Midbrain (tissue), 1 donor: ENCODE data around the gene BRMS1.
A peak's percentile ranks its signal among the peaks of the same experiment; 100 is the strongest.
"Not testable (repeated sequence)": the region's sequence is repeated elsewhere in the genome, so short reads cannot be mapped to it uniquely, and the experiment has no call there.

Experiments used
- DNase-seq: peaks from one replicate; lab custom pipeline; 2025; lab: John Stamatoyannopoulos, UW

The BRMS1 gene

DNA sequence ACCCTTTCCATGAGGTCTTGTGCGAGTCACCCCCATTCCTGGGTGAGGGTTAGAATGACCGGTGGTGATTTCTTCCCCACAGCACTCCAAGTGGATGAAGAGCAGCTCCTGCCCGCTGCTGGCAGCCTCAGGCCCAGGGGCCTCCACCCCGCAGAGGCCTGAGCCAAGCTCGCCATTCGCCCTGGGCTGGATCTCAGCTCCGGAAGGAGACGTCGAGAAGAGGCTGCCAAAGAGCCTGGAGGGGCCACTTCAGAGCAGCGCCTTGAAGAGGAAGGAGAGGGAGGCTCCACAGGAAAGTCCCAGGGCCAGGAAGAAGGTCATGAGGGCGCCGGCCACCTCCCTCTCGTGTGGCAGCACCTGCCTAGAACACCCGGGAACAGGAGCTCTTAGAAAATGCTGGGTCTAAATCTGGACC, 18.3 kb upstream of the BRMS1 start:
- no peak for DNase-seq

DNA sequence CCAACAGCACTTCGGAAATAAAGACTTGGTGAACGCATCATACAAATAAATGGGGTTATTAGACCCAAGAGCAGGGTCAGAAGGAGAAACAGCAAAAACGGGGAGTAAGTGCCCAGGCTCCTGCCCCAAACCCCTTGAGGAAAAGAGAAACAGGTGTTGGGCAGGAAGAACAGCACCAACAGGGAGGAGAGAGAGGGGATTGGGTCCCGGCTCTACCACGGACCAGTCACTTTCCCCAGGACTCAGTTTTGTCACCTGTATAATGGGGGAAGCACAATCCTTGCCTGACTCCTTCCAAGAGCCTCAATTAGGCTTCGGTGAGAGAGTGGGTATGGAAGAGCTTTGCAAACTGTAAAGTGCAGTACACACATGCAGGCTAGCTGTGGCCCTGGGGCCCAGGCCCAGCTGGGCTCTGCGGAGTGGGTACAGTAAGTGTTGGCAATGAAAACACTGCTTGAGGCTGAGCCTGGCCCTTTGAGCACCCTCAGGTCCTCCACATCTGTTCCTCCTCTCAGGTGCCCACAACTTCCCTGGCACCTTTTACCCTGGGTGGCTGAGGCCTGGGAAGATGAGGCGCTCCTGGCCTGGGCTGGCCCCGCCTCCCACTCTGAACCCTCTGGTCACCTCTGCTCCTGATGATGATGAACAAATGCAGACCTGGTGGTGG, 17.7 kb upstream of the BRMS1 start:
- DNase-seq: no peak

DNA sequence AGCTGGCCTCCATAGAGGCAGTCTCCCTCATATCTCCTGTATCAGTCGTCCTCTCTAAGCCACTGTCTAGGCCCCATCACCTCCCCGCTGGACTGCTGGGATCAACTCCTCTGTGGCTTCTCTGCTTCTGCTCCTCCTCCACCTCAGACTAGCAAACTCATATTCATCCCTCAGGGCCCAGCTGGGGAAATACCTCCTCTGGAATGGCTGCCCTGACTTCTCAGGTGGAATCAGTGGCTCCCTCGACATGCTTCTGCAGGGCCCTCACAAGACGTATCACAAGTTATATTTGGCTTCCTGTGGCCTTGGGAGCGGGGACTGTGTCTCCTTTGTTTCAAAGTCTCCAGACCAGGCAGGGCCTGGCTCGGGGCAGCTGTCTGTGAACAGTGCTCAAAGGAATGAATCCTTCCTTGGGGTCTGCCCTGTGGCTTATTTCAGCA, 16.6 kb upstream of the BRMS1 start:
- DNase-seq: no peak

DNA sequence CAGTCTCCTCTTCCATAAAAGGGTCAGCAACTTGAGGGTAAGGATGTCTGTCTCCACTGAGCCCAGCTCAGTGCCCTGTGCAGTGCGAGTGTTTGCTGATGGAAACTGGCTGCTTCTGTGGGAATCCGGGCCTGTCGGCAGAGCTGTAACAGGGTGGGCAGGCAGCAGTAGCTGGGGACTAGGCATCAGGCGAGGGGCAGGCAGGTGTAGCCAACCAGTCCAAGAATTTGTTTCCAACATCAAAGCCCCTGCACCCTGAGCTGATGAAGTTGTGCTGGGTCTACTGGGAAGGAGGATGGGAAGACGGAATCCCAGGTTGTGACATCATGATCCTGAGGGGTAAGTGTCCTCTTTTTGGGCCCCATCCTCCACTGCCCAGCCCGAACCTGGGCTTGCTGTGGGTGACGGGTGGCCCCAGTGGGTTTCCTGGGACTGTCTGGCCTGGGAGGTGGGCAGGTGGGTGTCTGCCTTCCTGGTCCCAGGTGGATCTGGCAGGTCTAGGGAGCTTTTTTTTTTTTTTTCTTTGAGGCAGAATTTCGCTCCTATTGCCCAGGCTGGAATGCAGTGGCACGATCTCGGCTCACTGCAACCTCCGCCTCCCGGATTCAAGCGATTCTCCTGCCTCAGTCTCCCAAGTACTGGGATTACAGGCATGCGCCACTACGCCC, 15.6 kb upstream of the BRMS1 start:
- no peak for DNase-seq

DNA sequence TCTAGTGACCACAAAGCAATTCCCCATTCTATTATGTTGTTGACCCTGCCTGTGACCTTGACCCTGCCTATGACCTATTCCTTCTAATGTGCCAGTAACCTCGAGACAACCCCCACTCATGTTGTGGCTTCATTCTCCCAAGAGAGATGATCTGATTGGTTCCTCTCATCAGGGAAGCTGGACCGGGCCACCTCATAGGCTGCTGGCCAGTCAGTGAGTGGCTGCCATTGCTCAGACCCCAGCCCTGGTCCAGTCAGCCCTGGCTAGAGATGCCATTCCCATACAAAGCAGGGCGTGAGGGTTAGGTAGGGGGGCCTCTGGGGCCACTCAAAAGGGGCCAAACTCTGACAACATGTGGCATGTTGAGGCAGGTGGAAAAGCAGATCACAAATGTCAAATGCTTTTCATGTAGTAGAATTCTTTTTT, 14.8 kb upstream of the BRMS1 start:
- no peak for DNase-seq

DNA sequence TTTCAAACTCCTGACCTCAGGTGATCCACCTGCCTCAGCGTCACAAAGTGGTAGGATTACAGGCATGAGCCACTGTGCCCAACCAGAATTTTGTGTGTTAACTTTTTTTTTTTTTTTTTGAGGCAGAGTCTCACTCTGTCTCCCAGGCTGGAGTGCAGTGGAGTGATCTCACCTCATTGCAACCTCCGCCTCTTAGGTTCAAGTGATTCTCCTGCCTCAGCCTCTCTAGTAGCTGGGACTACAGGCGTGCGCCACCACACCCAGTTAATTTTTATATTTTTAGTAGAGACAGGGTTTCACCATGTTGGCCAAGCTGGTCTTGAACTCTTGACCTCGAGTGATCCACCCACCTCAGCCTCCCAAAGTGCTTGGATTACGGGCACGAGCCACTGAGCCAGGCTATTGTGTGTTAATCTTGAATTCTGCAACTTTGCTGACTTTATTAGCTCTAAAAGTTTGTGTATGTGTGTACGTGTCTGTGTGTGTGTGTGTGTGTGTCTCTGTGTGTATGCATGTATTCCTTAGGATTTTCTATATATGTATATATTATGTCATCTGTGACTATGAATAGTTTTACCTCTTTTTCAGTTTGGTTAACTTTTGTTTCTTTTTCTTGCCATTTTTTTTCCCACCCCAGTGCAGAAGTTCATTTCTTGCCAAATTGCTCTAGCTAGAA, 5.8 kb upstream of the BRMS1 start:
- DNase-seq: not testable (repeated sequence)

DNA sequence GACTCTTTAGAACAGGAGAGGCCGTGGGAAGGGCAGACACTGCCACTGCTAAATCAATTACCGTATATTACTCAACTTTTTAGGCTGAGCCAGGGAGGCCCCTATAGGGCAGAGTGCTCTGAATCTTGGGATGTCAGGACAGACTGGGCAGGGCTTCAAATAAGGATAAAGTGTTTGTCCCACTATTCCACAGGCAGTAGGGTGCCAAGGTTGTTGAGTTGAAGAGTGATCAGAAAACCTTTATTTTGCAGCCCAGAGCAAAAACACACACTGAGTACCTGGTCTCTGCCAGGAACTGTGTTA, 4.1 kb upstream of the BRMS1 start:
- no peak for DNase-seq

DNA sequence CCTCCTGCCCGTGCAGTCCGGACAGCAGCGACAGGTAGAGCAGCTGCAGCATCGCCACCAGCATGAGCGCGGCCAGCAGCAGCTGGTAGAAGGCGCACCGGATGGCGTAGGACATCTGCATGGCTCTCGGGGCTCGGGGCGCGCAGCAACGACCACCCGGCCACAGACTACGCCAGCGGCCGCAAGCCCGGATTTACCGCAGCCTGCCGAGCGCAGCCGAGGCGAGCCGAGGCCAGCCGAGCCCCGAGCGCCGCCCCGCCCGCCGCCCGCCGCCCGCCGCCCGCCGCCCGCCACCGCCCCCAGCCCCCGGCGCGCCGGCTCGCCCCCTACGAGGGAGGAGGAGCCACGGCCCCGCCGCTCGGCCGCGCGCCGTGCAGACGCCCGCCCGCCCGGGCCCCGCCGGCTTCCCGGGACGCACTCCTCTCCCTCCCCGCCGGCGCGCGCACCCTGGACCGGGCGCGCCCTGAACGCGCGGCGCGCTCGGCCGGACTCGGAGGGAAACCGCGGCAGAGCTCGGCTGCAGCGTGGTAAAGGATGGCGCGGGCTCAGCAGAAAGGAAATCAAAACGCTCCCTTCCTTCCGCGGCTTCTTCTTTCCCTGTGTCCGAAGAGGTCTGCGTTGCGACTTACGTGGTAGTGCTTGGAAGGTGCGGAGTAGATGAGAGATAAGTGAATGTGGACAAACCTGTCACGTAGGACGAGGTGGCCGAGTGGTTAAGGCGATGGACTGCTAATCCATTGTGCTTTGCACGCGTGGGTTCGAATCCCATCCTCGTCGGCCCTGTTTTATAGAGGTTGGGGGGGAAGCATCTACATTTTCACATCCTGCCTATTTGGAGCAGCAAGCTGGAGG, 2.7 kb upstream of the BRMS1 start, which contains the start of gene B4GAT1:
TSS of gene B4GAT1 (minus strand) at position 205 of the 852 bp plus-strand sequence. CDS start at position 121, 84 bp downstream.
- peak; percentile 84 for DNase-seq

DNA sequence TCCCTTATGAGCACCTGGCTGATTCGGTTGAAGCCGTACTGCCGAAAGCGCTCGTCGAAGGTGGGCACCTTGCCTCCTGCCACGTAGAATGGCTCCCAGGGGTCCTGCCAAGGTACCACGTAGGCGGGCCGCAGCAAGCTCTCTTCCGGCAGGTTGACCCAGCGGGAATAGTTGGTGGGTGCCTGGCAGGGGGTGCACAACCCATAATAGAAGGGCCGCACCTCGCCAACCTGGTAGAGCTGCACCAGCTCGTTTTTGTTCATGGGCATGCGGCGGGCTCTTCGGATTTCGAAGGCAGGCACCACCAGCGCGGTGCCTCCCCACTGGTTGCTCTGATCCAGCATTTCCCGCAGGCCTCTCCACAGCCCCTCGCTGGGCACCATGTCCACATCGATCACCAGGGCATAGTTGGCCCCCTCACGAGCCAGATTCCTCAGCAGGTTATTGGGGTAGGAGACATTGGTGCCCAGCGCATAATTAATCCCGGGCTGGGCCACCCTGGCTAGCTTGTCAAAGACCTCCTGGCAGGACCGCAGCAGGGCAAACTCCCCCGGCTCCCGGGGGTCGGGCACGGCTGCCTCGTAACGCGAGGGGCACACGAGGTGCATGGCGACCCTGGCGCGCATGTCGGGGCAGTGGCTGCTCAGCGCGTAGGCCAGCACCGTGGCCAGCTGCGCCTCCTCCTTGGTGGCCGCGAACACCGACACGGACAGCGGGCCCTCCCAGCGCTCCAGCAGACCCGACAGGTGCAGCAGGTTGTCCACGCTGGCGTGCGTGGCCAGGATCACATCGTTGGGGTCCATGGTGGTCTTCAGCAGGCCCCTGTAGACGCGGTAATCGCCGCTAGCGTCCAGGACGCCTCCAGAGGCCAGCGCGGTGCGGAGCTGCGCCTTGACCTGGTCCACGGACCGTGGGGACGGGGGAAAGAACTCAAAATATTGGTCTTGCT, 1.8 kb upstream of the BRMS1 start:
- DNase-seq: no peak

DNA sequence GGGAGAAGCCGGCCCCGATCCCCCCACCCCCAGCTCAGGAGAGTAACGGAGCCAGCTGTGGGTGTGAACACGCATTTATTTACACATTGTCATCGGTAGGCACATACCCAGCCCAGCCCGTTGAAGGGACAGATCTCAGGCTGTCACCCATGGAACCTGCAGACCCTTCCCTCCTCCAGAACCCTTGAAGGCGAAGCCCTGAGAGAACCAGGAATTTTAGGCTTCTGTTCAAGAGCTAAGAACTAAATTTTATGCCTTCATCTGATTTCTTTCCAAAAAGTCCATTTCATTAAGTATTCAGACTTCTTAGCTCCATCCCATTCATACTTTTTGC, 379 bp upstream of the BRMS1 start:
- no peak for DNase-seq

DNA sequence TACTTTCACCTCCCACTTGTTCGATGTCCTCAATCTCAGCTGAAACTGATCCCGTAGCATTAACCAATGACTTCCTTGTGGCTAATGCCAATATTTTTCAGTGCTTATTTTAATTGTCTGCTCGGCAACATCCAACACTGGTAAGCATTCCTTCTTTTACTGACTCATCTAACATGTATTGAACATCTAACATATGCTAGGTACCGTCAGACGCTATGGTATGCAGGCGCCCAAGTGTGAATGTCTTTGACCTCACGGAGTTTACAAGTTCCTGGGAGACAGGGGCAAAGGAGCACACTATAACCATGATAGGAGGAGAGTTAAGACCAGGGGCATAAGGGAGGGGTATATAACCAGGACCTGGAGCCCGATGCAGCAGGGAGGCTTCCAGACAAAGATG, 1.7 kb downstream of the BRMS1 start:
- DNase-seq: no peak

DNA sequence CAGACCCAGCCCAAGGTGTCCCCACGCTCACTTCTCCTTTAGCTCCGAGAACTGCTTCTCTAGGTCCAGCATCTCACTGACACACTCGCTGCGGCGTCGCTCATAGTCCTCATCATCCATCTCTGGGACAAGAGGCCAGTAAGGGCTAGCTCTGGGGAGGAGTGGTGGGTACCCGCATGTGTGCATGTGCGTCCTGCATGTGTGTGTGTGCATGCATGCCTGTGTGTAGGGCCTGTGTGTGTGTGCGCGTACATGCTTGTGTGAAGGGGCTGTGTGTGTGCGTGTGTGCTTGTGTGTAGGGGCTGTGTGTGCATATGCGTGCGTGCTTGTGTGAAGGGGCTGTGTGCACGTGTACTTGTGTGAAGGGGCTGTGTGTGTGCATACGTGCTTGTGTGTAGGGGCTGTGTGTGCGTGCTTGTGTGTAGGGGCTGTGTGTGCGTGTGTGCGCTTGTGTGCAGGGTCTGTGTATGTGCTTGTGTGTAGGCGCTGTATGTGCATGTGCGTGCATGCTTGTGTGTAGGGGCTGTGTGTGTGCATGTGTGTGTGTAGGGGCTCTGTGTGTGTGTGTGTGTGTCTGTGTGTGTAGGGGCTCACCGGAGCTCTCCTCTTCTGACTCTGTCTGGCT, 3.3 kb downstream of the BRMS1 start:
- DNase-seq: no peak

DNA sequence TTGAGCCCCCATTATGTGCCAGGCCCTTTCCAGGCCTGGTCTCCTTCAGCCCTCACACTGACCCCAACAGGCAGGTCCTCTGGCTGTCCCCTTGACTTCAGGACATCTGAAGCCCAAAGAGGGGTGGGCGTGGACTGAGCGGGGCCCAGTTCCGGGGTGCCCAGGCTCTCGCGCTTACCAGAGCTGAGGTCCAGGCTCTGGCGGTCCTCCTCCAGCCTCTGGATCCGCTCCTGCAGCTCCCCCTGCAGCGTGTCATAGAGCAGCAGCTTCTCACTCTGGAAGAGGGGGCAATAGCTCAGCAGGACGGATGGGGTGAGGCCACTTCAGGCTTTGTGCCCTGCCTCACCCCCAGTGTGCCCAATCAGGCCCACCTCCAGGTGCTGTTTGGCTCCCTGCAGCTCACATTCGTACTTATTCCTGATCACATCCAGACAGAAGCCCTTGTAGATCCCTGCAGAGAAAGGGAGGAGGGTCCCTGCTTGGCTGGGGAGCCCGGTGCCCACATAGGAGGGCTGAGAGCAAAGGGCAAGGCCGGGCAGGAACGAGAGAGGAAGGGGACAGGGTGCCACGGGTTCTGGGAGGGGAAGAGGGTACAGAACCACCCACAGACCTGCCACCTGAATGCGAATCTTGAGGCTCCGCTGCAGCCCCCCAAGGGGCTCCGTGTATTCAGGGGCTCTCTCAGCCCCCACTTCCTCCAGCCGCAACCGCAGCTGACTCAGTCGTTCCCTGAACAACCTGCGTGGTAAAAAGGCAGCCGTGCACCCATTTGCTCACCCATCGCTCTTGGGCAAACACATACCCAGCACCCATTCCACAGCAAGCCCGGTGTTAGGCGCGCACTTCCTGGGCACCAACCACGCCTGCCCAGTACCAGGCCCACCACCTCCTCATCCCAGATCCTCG, 4.1 kb downstream of the BRMS1 start:
- DNase-seq: no peak

DNA sequence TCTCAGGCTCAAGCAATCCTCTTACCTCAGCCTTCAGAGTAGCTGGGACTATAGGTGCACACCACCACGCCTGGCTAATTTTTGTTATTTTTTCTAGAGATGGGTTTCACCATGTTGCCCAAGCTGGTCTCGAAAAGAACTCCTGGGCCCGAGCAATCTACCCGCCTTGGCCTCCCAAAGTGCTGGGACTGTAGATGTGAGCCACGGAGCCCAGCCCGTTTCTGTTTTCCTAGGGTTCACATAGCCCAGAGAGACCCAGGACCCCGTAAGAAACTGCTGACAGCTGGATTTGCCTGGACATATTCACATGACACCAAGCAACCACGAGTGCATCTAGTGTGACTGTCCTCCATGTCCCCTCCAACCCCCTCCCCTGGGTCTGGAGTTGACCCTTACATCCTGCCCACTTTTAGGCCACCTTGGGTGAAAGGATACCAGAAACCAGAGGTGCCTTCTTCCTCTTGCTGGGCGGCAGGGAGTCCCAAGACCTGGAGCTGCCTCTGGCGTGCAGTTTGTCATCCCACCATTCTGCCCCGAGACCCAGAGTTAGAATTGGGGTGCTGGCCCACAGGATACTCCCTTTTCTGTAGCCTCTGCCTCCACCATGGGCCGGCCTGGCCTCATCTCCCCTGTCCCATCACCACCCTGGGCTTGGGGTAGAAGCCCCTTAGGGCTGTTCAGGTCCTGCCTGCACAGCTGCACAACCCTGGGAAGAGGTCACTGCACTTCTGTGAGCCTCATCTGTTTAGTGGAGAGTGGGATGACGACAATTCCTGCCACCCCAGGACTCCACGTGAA, 5.0 kb downstream of the BRMS1 start:
- no peak for DNase-seq

DNA sequence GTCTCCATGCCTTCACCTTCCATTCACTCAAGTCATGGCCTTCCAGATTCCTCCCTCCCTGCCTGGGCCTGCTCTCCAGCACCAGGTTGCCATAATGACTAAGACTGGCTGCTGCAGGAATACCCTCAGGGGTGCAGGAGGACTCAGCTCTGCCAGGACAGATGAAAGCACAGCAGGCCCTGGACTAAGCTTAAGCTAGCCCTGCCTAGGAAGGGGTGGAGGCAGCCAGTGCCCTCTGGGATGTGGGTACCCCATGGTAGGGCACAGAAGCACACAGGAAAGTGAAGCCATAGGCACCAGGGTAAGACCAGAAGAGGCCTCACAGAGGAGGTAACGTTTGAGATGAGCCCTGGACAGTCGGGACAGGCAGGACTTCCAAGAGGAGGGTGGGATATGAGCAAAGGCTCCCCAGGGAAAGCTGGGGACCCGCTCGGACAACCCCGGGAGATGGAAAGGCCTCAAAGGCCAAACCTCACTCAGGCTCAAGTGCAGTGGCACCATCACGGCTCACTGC, 5.7 kb downstream of the BRMS1 start:
- DNase-seq: no peak

DNA sequence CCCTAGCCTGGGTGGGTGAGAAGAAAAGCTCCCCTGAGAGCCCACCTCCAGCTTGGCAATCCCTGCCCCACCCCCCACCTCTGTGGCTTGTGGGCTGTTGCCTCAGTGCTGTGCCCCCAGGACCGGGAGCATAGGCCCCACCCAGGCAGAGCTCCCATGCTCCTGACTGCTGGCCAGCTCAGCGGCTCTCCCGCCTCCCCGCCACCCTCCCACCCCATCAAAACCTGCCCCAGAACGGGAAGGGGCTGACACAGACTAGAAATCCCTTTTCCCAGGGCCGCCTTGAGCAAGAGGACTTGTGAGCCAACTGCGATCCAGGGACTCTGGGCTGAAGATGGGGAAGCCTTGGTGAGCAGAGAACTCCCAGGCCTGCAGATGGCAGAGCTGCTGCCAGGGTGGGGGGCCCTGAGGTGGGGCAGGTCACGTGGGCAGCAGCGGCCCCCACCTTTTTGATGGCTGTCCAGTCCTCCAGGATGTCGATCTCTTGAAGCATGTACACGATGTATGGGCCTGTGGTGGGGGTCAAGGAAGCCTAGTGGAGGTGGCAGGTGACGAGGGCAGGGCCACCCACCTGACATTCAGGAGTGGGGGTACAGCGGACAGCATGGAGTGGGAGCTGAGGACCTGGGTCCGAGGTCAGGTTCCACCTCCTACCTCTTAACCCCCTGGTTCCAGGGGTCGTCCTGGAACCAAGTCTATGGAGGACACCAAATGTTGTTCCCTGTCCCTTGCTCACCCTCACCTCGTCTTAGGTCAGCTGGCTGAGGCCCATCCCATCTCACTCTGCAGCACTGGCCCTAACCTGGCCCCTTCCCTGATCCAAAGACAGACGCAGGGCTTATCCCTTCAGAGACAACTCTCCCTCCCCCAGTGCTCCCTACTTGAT, 6.4 kb downstream of the BRMS1 start:
- DNase-seq: no peak

DNA sequence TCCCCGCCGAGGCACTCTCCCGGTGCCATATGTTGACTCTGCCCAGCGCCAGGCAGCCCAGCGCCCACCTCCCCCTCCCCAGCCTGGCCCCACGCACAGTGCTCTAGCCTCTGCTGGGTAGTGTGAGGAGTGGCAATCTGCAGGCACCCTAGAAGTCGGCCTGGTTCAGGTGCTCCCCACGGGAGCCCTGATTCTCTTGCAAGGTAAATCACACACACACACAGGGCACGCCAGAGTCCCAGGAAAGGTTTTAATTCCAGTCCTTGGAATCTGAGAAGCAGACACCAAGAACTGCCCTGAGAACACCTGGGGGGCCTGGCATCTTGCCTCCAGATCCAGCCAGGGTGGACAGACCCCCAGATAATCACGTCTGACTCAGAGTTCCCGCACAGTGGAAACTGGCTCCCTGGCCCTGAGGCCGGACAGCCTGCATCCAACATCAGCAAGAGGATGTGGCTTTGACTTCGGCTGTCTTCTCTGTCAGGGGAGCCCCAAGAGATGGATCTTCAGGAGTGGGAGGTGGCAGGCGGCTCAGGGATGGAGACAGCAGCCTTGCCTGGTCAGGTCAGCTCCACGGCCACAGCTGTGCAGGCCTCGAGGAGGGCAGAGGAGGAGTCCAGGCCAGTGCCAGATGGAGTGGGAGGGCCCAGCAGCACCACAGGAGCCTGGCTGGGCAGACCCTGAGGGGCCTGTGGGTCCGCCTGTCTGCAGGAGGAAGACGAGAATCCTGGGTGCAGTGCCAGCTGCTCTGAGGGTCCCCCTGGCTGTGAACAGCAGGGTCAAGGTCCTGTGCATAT, 7.6 kb downstream of the BRMS1 start:
- DNase-seq: no peak
